A549 (cell line): ENCODE results near the gene CLSTN2.

Experiments
- EHMT2 ChIP-seq: fragments of 200-600 bp; sonication (generic); IDR thresholded peaks from 2 replicates; pipeline ENCODE4 v1.6.1; 2016; ENCODE audit warnings: antibody characterized with exemption, low read depth, mild to moderate bottlenecking, moderate library complexity
- ESRRA ChIP-seq: fragments of 150-350 bp; IDR thresholded peaks from 2 replicates; pipeline ENCODE4 v1.6.1; 2014; ENCODE audit warnings: mild to moderate bottlenecking, low read length, borderline replicate concordance
- RFX5 ChIP-seq: fragments of 450-650 bp; IDR thresholded peaks from 2 replicates; pipeline ENCODE4 v1.7.1; 2014; ENCODE audit warnings: antibody characterized with exemption, mild to moderate bottlenecking, moderate library complexity
- ZFP36 ChIP-seq: fragments of 450-650 bp; IDR thresholded peaks from 2 replicates; pipeline ENCODE4 v1.6.1; 2014; ENCODE audit warnings: borderline replicate concordance; ENCODE audit not compliant: partially characterized antibody

DNA sequence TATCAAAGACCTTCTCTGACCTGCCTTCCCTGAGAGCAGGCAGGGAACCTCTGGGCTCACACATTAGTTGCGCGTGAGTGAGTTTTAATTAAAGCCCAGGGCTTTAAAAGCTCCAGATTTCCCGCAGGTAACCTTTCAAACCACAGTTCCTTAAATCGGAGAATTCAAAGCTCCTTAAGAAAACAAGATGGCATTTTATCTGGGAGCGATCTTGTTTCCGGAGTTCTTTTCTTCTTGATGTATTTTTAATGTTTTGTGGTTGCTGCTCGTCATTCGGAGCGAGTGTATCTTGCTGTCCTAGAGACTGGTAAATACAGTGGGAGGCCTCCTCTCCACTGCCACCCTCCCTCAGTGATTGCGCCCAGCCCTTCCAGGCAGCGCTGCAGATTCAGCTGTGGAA lies 284.3 kb downstream of the CLSTN2 start:
- no peak for TF ChIP-seq RFX5
- TF ChIP-seq EHMT2 = no peak
- no peak for TF ChIP-seq ZFP36
- no peak for TF ChIP-seq ESRRA
